Gastrocnemius medialis (tissue), 4 donors: ENCODE results near the gene AGL.

Experiments used
- CTCF ChIP-seq, 5 experiments: fragments of 450-650 bp in 3 of 5; fragments of 200-600 bp in 2 of 5; sonication (generic) in 2 of 5; IDR thresholded peaks in 4 of 5; conservative IDR thresholded peaks in 1 of 5; 1 replicate in 4 of 5; 2 replicates in 1 of 5; pipeline ENCODE4 v1.5.1; 2016 to 2019; ENCODE audit warnings: antibody characterized with exemption in 5 of 5, mild to moderate bottlenecking in 3 of 5, moderate library complexity in 3 of 5
- POLR2A ChIP-seq, 2 donors: fragments of 450-650 bp; IDR thresholded peaks; one replicate each; pipeline ENCODE4 v1.6.1; 2017; ENCODE audit warnings: antibody characterized with exemption in 2 of 2, mild to moderate bottlenecking in 2 of 2, moderate library complexity in 2 of 2

GRCh38 chr1:99811747-99812146 is 38.4 kb upstream of the AGL start:
- no peak for TF ChIP-seq CTCF (IDR thresholded peaks at IDR 0.05 in 4 of 5, conservative IDR thresholded peaks at IDR 0.05 in 1 of 5)
- TF ChIP-seq POLR2A (IDR thresholded peaks at IDR 0.05): no peak
